ENCODE measurements around the gene HSPA12A. TPM values are rescaled to one million over a fixed set of nuclear protein-coding genes. Genes with fewer than 3 reads are reported as not detected.

HSPA12A gene
- total RNA-seq, 1 donor from 2014 or later: 7.9 TPM

DNA sequence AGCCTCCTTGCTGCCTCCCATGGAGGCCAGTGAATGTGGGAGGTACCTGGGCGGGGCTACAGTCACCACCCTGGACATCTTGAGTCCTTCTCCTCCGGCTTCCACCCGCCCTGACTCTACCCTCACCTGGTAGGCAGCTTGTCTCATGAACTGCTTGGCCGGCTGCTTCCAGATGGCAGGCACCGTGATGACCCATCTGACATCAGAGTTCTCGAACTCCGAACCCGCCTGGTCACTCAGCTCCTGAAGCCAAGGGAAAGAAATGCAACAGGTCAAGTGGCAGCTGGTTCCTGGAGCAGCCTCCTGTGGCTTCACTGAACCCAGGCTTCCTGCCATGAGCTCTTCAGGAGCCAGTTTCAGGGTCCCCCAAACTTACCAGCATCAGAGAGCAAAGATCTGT lies 50.1 kb downstream of the HSPA12A start:
- Histone ChIP-seq H3K4me2 (ENCODE audit: low read length) (no peak overlapping the region), H3K79me2 (ENCODE audit: insufficient read depth, low read length) (no peaks in the 10 kb centered on the region), H4K20me1 (ENCODE audit: insufficient read depth, low read length) (no peaks in the 10 kb centered on the region), H3K36me3 (ENCODE audit: insufficient read depth, low read length) (no peaks in the 10 kb centered on the region), H3K27ac (ENCODE audit: low read depth, low read length) (no peak overlapping the region), H3K9ac (ENCODE audit: low read length) (no peak overlapping the region), H3K4me3 (ENCODE audit: insufficient read depth, low read depth, low read length) (no peak overlapping the region), H3K9me3 (ENCODE audit: insufficient read depth, low read depth, low read length) (no peaks in the 10 kb centered on the region), H3K27me3 (ENCODE audit: insufficient read depth, low read length) (no peaks in the 10 kb centered on the region), H3K4me1 (ENCODE audit: insufficient read depth, low read length) (peaks cover 10% of the 10 kb centered on the region), H2AFZ (ENCODE audit: low read depth, low read length) (no peak overlapping the region)
- Mint-ChIP-seq H3K27ac (ENCODE audit: unreplicated experiment) (no peak overlapping the region), H3K4me3 (ENCODE audit: unreplicated experiment) (no peak overlapping the region), H3K27me3 (ENCODE audit: low read depth, unreplicated experiment) (peaks cover 33% of the 10 kb centered on the region), H3K9me3 (ENCODE audit: unreplicated experiment) (no peaks in the 10 kb centered on the region), H3K4me1 (ENCODE audit: low read depth, unreplicated experiment) (peaks cover 25% of the 10 kb centered on the region), H3K36me3 (ENCODE audit: low read depth, unreplicated experiment) (peaks cover 12% of the 10 kb centered on the region)
- FAIRE-seq: no peak
- TF ChIP-seq EZH2 (IDR thresholded peaks at IDR 0.05; ENCODE audit: insufficient read depth, low read length): no peak
- TF ChIP-seq, protein P1, sequence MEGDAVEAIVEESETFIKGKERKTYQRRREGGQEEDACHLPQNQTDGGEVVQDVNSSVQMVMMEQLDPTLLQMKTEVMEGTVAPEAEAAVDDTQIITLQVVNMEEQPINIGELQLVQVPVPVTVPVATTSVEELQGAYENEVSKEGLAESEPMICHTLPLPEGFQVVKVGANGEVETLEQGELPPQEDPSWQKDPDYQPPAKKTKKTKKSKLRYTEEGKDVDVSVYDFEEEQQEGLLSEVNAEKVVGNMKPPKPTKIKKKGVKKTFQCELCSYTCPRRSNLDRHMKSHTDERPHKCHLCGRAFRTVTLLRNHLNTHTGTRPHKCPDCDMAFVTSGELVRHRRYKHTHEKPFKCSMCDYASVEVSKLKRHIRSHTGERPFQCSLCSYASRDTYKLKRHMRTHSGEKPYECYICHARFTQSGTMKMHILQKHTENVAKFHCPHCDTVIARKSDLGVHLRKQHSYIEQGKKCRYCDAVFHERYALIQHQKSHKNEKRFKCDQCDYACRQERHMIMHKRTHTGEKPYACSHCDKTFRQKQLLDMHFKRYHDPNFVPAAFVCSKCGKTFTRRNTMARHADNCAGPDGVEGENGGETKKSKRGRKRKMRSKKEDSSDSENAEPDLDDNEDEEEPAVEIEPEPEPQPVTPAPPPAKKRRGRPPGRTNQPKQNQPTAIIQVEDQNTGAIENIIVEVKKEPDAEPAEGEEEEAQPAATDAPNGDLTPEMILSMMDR (IDR thresholded peaks at IDR 0.05; ENCODE audit: insufficient read depth, low read depth, low read length): no peak
- no peak for DNase-seq (ENCODE audit: low read depth)

DNA sequence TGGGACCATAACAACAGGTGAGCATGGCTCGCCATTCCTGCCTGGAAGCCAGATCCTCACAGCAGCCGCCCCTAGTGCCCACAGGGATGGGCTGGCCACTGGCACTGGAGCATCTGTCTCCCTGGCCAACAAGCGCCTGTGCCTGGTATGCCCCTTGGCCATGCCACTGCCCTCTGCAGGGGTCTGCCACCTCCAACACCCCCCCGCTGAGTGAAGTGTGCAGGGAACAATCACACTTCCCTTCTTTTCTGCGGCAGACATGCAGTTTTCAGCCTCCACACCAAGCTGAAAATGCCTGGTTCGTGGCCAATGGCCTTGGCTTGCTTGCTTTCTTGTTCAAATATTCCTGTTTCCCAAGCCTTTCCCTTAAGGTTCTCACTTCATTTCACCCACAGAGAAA lies 50.7 kb downstream of the HSPA12A start:
- no peak overlapping the region for H3K27ac ChIP-seq (ENCODE audit: low read depth, low read length)
- FAIRE-seq (no peak), DNase-seq (ENCODE audit: low read depth) (peak; percentile 18)
- no peak overlapping the region for H2AFZ ChIP-seq (ENCODE audit: low read depth, low read length)
- TF ChIP-seq, protein P1 (IDR thresholded peaks at IDR 0.05; ENCODE audit: insufficient read depth, low read depth, low read length): no peak
- TF ChIP-seq EZH2 (IDR thresholded peaks at IDR 0.05; ENCODE audit: insufficient read depth, low read length): no peak
- peaks cover 10% of the 10 kb centered on the region for H3K4me1 ChIP-seq (ENCODE audit: insufficient read depth, low read length)
- H4K20me1 ChIP-seq (ENCODE audit: insufficient read depth, low read length): no peaks in the 10 kb centered on the region
- H3K4me2 ChIP-seq (ENCODE audit: low read length): no peak overlapping the region
- H3K27me3 ChIP-seq (ENCODE audit: insufficient read depth, low read length): no peaks in the 10 kb centered on the region
- no peaks in the 10 kb centered on the region for H3K36me3 ChIP-seq (ENCODE audit: insufficient read depth, low read length)
- H3K9me3 Mint-ChIP-seq (ENCODE audit: unreplicated experiment): no peaks in the 10 kb centered on the region
- no peaks in the 10 kb centered on the region for H3K9me3 ChIP-seq (ENCODE audit: insufficient read depth, low read depth, low read length)
- H3K4me1 Mint-ChIP-seq (ENCODE audit: low read depth, unreplicated experiment): peaks cover 25% of the 10 kb centered on the region
- peaks cover 29% of the 10 kb centered on the region for H3K27me3 Mint-ChIP-seq (ENCODE audit: low read depth, unreplicated experiment)
- H3K27ac Mint-ChIP-seq (ENCODE audit: unreplicated experiment): no peak overlapping the region
- no peak overlapping the region for H3K4me3 ChIP-seq (ENCODE audit: insufficient read depth, low read depth, low read length)
- peaks cover 12% of the 10 kb centered on the region for H3K36me3 Mint-ChIP-seq (ENCODE audit: low read depth, unreplicated experiment)
- H3K9ac ChIP-seq (ENCODE audit: low read length): no peak overlapping the region
- no peak overlapping the region for H3K4me3 Mint-ChIP-seq (ENCODE audit: unreplicated experiment)
- no peaks in the 10 kb centered on the region for H3K79me2 ChIP-seq (ENCODE audit: insufficient read depth, low read length)

DNA sequence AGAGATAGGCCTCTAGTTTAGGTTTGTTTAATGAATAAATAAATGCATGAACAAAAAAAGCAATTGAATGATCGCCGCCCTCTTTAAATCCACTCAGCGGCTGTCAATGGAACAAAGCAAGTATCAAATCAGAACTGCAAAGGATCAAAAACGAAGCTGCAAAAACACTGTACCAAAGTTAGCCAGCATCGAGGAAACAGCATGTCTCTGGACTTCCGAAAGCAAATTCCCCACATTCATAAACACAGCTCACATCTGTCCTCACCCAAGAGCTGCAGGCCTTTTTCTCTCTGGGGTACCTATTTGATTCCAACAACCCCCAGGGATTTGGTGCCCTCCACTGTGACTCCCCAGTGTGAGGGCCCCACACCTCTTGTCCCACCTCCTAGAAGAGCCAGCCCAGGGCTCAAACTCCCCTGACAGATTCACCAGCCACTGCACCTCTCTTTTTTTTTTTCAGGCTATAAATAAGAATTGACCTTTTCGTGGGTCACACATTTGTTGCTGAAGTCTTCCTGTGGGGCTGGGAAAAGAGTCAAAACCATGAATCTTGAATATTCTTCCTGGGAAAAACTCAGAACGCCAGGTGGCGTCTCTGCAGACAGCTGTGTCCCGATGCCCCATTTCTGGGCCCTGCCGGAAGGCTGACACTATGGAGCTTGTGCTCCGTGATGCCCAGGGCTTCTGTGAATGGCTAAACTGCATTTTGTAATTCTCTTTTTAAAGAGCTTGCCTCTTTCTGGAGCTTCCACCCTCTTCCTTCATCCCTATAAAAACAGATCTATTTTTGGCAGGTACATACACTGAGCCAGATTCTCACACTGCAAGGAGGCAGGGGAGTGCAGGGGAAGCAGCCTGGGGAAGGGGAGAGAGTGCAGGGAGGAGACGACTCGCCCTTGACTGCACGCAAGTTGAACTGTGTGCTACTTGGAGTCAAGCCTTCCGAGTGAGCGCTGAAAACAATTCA lies 51.7 kb downstream of the HSPA12A start:
- Histone ChIP-seq H3K4me2 (ENCODE audit: low read length) (no peak overlapping the region), H3K36me3 (ENCODE audit: insufficient read depth, low read length) (no peaks in the 10 kb centered on the region), H3K9ac (ENCODE audit: low read length) (no peak overlapping the region), H3K79me2 (ENCODE audit: insufficient read depth, low read length) (no peaks in the 10 kb centered on the region), H4K20me1 (ENCODE audit: insufficient read depth, low read length) (no peaks in the 10 kb centered on the region), H3K4me3 (ENCODE audit: insufficient read depth, low read depth, low read length) (no peak overlapping the region), H2AFZ (ENCODE audit: low read depth, low read length) (no peak overlapping the region), H3K27me3 (ENCODE audit: insufficient read depth, low read length) (no peaks in the 10 kb centered on the region), H3K27ac (ENCODE audit: low read depth, low read length) (no peak overlapping the region), H3K9me3 (ENCODE audit: insufficient read depth, low read depth, low read length) (no peaks in the 10 kb centered on the region), H3K4me1 (ENCODE audit: insufficient read depth, low read length) (peaks cover 10% of the 10 kb centered on the region)
- H3K4me3 Mint-ChIP-seq (ENCODE audit: unreplicated experiment): no peak overlapping the region
- no peak for TF ChIP-seq EZH2 (IDR thresholded peaks at IDR 0.05; ENCODE audit: insufficient read depth, low read length)
- TF ChIP-seq, protein P1 (IDR thresholded peaks at IDR 0.05; ENCODE audit: insufficient read depth, low read depth, low read length): peak; percentile 33
- H3K27ac Mint-ChIP-seq (ENCODE audit: unreplicated experiment): no peak overlapping the region
- peaks cover 25% of the 10 kb centered on the region for H3K4me1 Mint-ChIP-seq (ENCODE audit: low read depth, unreplicated experiment)
- H3K9me3 Mint-ChIP-seq (ENCODE audit: unreplicated experiment): no peaks in the 10 kb centered on the region
- H3K36me3 Mint-ChIP-seq (ENCODE audit: low read depth, unreplicated experiment): peaks cover 12% of the 10 kb centered on the region
- no peak for FAIRE-seq
- peaks cover 23% of the 10 kb centered on the region for H3K27me3 Mint-ChIP-seq (ENCODE audit: low read depth, unreplicated experiment)
- DNase-seq (ENCODE audit: low read depth): no peak
